Measurements from ENCODE around the gene GPATCH11. TPM values are rescaled to one million over a fixed set of nuclear protein-coding genes. Genes with fewer than 3 reads are reported as not detected.

The GPATCH11 gene
- total RNA-seq, 2 experiments from 2014 or later, result 9.9 to 11.7 TPM

GRCh38 chr2:37132914-37133313, 48.6 kb downstream of the GPATCH11 start:
- no peak for TF ChIP-seq CTCF (IDR thresholded peaks at IDR 0.05)
- intact Hi-C loops (cut with micrococcal nuclease), result no loop called here
- no peaks in the 10 kb centered on the region for H3K9me3 Mint-ChIP-seq
- H3K36me3 Mint-ChIP-seq (ENCODE audit: low read depth), result peaks cover 40% of the 10 kb centered on the region
- H3K4me3 Mint-ChIP-seq, result no peak overlapping the region
- no peak for DNase-seq
- no peak overlapping the region for H3K27ac Mint-ChIP-seq
- H3K4me1 Mint-ChIP-seq (ENCODE audit: low read depth), result no peaks in the 10 kb centered on the region
- no peaks in the 10 kb centered on the region for H3K27me3 Mint-ChIP-seq
- CTCF ChIA-PET, result no interaction called here
- ATAC-seq, result no peak
- POLR2A ChIA-PET, result interaction anchor here (0.9 to 1.2 kb wide), 2 partner anchors 20 to 90 kb away, joined by 3 read pairs; no protein-coding TSS in a partner anchor

- Mint-ChIP-seq H3K27ac (no peak overlapping the region), H3K9me3 (no peaks in the 10 kb centered on the region), H3K36me3 (ENCODE audit: low read depth) (peaks cover 32% of the 10 kb centered on the region), H3K4me1 (ENCODE audit: low read depth) (no peaks in the 10 kb centered on the region), H3K27me3 (no peaks in the 10 kb centered on the region), H3K4me3 (no peak overlapping the region)
- intact Hi-C loops (cut with micrococcal nuclease), result no loop called here
- POLR2A ChIA-PET, result no interaction called here
- CTCF ChIA-PET, result interaction anchor here (0.6 kb wide), 1 partner anchor 22 kb away, joined by 3 read pairs; no protein-coding TSS in a partner anchor
- ATAC-seq, result no peak
- no peak for DNase-seq
- TF ChIP-seq CTCF (IDR thresholded peaks at IDR 0.05), result no peak
These were observed 58.2 kb downstream of the GPATCH11 start for GRCh38 chr2:37142546-37142945.

- Mint-ChIP-seq H3K4me1 (ENCODE audit: low read depth) (no peaks in the 10 kb centered on the region), H3K27me3 (no peaks in the 10 kb centered on the region), H3K9me3 (no peaks in the 10 kb centered on the region), H3K36me3 (ENCODE audit: low read depth) (peaks cover 38% of the 10 kb centered on the region), H3K27ac (no peak overlapping the region), H3K4me3 (no peak overlapping the region)
- POLR2A ChIA-PET, result no interaction called here
- DNase-seq, result no peak
- CTCF ChIA-PET, result no interaction called here
- ATAC-seq, result no peak
- intact Hi-C loops (cut with micrococcal nuclease), result no loop called here
- TF ChIP-seq CTCF (IDR thresholded peaks at IDR 0.05), result no peak
These were observed 59.7 kb downstream of the GPATCH11 start for GRCh38 chr2:37143974-37144373.

GRCh38 chr2:37146062-37146461, 61.7 kb downstream of the GPATCH11 start:
- peaks cover 34% of the 10 kb centered on the region for H3K36me3 Mint-ChIP-seq (ENCODE audit: low read depth)
- POLR2A ChIA-PET, result interaction anchor here (1.0 kb wide), 1 partner anchor 61 kb away, joined by 3 read pairs; no protein-coding TSS in a partner anchor
- ATAC-seq (no peak), DNase-seq (no peak)
- peaks cover 10% of the 10 kb centered on the region for H3K4me1 Mint-ChIP-seq (ENCODE audit: low read depth)
- TF ChIP-seq CTCF (IDR thresholded peaks at IDR 0.05), result no peak
- H3K9me3 Mint-ChIP-seq, result no peaks in the 10 kb centered on the region
- CTCF ChIA-PET, result no interaction called here
- H3K27ac Mint-ChIP-seq, result no peak overlapping the region
- no peaks in the 10 kb centered on the region for H3K27me3 Mint-ChIP-seq
- intact Hi-C loops (cut with micrococcal nuclease), result no loop called here
- no peak overlapping the region for H3K4me3 Mint-ChIP-seq

- ChIA-PET CTCF (no interaction called here), POLR2A (interaction anchor here (1.0 kb wide), 1 partner anchor 7 kb away, joined by 3 read pairs; no protein-coding TSS in a partner anchor)
- H3K4me3 Mint-ChIP-seq, result no peak overlapping the region
- H3K9me3 Mint-ChIP-seq, result peaks cover under 1% of the 10 kb centered on the region
- DNase-seq, result no peak
- H3K36me3 Mint-ChIP-seq (ENCODE audit: low read depth), result peaks cover 41% of the 10 kb centered on the region
- H3K27me3 Mint-ChIP-seq, result no peaks in the 10 kb centered on the region
- peaks cover 26% of the 10 kb centered on the region for H3K4me1 Mint-ChIP-seq (ENCODE audit: low read depth)
- ATAC-seq, result no peak
- intact Hi-C loops (cut with micrococcal nuclease), result no loop called here
- TF ChIP-seq CTCF (IDR thresholded peaks at IDR 0.05), result no peak
- no peak overlapping the region for H3K27ac Mint-ChIP-seq
These were observed 64.0 kb downstream of the GPATCH11 start for GRCh38 chr2:37148325-37148724.

Other genes with a start within 250 kb of the GPATCH11 start
- 10 to 100 TPM; 24.0 to 25.9 TPM for gene STRN, start 118.0 kb upstream of the GPATCH11 start, total RNA-seq
- 10 to 100 TPM; 15.2 to 18.2 TPM for gene HEATR5B, start 146 bp upstream of the GPATCH11 start, total RNA-seq
- 10 to 100 TPM; 43.1 to 49.3 TPM for gene EIF2AK2, start 72.5 kb downstream of the GPATCH11 start, total RNA-seq
- gene SULT6B1, start 104.2 kb downstream of the GPATCH11 start, total RNA-seq, result not detected
- 10 to 100 TPM; 43.7 to 48.4 TPM for gene CEBPZOS, start 112.0 kb downstream of the GPATCH11 start, total RNA-seq
- gene CEBPZ, start 147.1 kb downstream of the GPATCH11 start, total RNA-seq, result 10 to 100 TPM; 69.2 to 78.6 TPM
- 10 to 100 TPM; 18.4 to 22.5 TPM for gene NDUFAF7, start 147.1 kb downstream of the GPATCH11 start, total RNA-seq
- gene PRKD3, start 240.3 kb downstream of the GPATCH11 start, total RNA-seq, result 10 to 100 TPM; 23.8 to 25.6 TPM